ENCODE measurements around the gene FBXL5. TPM values are rescaled to one million over a fixed set of nuclear protein-coding genes. Genes with fewer than 3 reads are reported as not detected.

Gene FBXL5
- total and polyA plus RNA-seq, 2 donors (not counting 1 experiment from before 2014, with no cell fraction given), result 21.2 to 41.0 TPM

DNA sequence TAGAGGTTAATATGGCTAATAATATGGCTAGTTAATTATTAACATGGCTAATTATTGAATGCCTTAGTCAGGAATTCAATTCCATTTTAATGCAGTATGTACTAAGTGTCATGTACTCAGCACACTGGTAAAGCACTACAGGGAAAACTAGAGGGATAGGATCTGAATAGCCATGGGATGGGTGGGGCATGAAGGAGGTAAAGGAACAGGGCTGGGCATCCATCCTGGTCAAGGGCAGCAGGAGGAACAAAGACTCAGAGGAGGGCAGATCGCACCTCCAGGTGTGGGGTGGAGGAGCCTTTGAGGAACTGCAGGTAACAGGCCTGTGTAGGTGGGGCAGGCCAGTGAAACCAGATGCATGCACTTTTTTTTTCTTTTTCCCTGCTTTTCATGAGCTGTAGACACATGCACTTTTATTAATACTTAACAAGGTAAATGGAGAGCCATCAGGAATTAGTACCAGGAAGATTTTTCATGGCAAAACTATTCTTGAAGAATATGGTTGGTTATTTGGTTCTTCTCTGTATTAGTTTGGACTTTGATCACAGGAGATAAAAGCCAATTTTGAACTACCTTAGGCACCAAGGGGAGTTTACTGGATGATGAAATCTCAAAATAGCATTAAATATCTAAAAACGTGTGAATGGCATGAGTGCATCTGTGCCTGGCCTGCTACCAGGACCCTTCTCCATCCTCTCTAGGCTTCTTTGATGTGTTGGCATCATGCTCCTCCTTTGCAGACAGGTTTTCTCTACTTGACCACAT, 97.2 kb downstream of the FBXL5 start:
- Histone ChIP-seq H3K79me2 (ENCODE audit: control insufficient read depth, insufficient read depth, low read length) (no peaks in the 10 kb centered on the region), H3K9me3 (ENCODE audit: control extremely low read depth in 1 of 3, control insufficient read depth in 2 of 3, insufficient read depth in 1 of 3, low read length in 2 of 3) (no peaks in the 10 kb centered on the region), H3K27ac (ENCODE audit: low read length in 2 of 2) (no peak overlapping the region), H2AFZ (ENCODE audit: insufficient read depth, low read depth, low read length, poor library complexity, severe bottlenecking) (no peak overlapping the region), H3K4me2 (replicated peaks; ENCODE audit: low read depth, low read length, poor library complexity, severe bottlenecking) (no peak overlapping the region), H3K4me3 (ENCODE audit: control extremely low read depth in 1 of 5, extremely low read depth in 1 of 5, insufficient read depth in 1 of 5, low read depth in 2 of 5, low read length in 4 of 5) (no peak overlapping the region), H3K9ac (ENCODE audit: low read length) (no peak overlapping the region), H4K20me1 (ENCODE audit: control insufficient read depth, insufficient read depth, low read length, poor library complexity, severe bottlenecking) (no peaks in the 10 kb centered on the region), H3K4me1 (ENCODE audit: control insufficient read depth in 2 of 2, insufficient read depth in 2 of 2, low read length in 2 of 2) (peaks cover 8 to 14% of the 10 kb centered on the region in 2 donors), H3K27me3 (replicated peaks in 1 of 4; ENCODE audit: control extremely low read depth in 1 of 4, control insufficient read depth in 3 of 4, insufficient read depth in 4 of 4, low read length in 3 of 4) (no peaks in the 10 kb centered on the region), H3K36me3 (replicated peaks in 1 of 2; ENCODE audit: control extremely low read depth in 1 of 2, control insufficient read depth in 1 of 2, extremely low read depth in 1 of 2, insufficient read depth in 2 of 2, low read length in 1 of 2) (no peaks in the 10 kb centered on the region)
- no peak for DNase-seq
- no peak for TF ChIP-seq EZH2 (IDR thresholded peaks at IDR 0.05; ENCODE audit: borderline replicate concordance, insufficient read depth, low read depth, low read length, poor library complexity, severe bottlenecking)
- TF ChIP-seq, protein P1, sequence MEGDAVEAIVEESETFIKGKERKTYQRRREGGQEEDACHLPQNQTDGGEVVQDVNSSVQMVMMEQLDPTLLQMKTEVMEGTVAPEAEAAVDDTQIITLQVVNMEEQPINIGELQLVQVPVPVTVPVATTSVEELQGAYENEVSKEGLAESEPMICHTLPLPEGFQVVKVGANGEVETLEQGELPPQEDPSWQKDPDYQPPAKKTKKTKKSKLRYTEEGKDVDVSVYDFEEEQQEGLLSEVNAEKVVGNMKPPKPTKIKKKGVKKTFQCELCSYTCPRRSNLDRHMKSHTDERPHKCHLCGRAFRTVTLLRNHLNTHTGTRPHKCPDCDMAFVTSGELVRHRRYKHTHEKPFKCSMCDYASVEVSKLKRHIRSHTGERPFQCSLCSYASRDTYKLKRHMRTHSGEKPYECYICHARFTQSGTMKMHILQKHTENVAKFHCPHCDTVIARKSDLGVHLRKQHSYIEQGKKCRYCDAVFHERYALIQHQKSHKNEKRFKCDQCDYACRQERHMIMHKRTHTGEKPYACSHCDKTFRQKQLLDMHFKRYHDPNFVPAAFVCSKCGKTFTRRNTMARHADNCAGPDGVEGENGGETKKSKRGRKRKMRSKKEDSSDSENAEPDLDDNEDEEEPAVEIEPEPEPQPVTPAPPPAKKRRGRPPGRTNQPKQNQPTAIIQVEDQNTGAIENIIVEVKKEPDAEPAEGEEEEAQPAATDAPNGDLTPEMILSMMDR (IDR thresholded peaks at IDR 0.05), result no peak
- H3K4me3 Mint-ChIP-seq, result no peak overlapping the region
- ChIA-PET CTCF (no interaction called here), POLR2A (no interaction called here)
- peaks cover 16% of the 10 kb centered on the region for H3K4me1 Mint-ChIP-seq
- intact Hi-C loops (cut with micrococcal nuclease), result no loop called here
- no peak for ATAC-seq (ENCODE audit: low read depth)
- no peaks in the 10 kb centered on the region for H3K27me3 Mint-ChIP-seq
- WGBS (ENCODE audit: insufficient coverage), result 83% methylated on average over 1 of the region's 2 CpGs
- H3K27ac Mint-ChIP-seq, result no peak overlapping the region
- no peaks in the 10 kb centered on the region for H3K9me3 Mint-ChIP-seq (ENCODE audit: insufficient read depth)

DNA sequence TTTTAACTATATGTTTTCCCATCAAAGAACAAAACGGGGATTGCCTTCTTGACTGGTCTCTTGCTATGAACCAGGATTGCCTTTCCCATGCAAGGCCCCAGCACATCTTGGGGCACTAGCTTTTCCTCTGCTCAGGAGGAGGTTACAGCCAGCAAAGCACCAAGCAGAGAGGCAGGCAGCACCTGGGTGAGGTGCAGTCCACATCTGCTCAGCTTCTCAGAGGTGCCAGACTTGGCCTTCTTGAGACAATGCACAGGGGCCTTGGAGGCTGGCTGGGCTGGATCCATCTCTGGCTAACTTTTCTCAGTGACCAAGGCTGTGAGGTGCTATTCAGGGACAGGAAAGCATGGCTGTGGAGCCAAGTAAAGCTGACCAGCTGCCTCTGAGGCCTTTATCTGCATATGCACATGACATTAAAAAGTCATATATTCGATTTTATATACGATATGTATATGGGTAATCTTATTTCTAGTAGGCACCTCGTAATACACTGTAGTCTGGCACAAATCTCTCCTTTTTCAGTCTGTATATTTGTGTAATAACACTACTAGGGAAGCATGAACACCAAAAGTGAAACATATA, 98.6 kb downstream of the FBXL5 start:
- CTCF ChIA-PET, result no interaction called here
- TF ChIP-seq, protein P1 (IDR thresholded peaks at IDR 0.05), result no peak
- TF ChIP-seq EZH2 (IDR thresholded peaks at IDR 0.05; ENCODE audit: borderline replicate concordance, insufficient read depth, low read depth, low read length, poor library complexity, severe bottlenecking), result no peak
- no peaks in the 10 kb centered on the region for H3K9me3 ChIP-seq (ENCODE audit: control extremely low read depth in 1 of 3, control insufficient read depth in 2 of 3, insufficient read depth in 1 of 3, low read length in 2 of 3)
- no peak overlapping the region for H3K4me3 ChIP-seq (ENCODE audit: control extremely low read depth in 1 of 5, extremely low read depth in 1 of 5, insufficient read depth in 1 of 5, low read depth in 2 of 5, low read length in 4 of 5)
- H3K4me1 ChIP-seq (ENCODE audit: control insufficient read depth in 2 of 2, insufficient read depth in 2 of 2, low read length in 2 of 2), result peaks cover 7 to 9% of the 10 kb centered on the region in 2 donors
- H3K27ac ChIP-seq (ENCODE audit: low read length in 2 of 2), result no peak overlapping the region
- no peaks in the 10 kb centered on the region for H3K27me3 ChIP-seq (replicated peaks in 1 of 4; ENCODE audit: control extremely low read depth in 1 of 4, control insufficient read depth in 3 of 4, insufficient read depth in 4 of 4, low read length in 3 of 4)
- 100% methylated on average over 1 of the region's 4 CpGs for WGBS (ENCODE audit: insufficient coverage)
- no peak for DNase-seq
- intact Hi-C loops (cut with micrococcal nuclease), result no loop called here
- Mint-ChIP-seq H3K27ac (no peak overlapping the region), H3K27me3 (no peaks in the 10 kb centered on the region), H3K9me3 (ENCODE audit: insufficient read depth) (no peaks in the 10 kb centered on the region), H3K4me3 (no peak overlapping the region), H3K4me1 (peaks cover 10% of the 10 kb centered on the region)
- no peak for ATAC-seq (ENCODE audit: low read depth)
- H3K9ac ChIP-seq (ENCODE audit: low read length), result no peak overlapping the region
- H3K36me3 ChIP-seq (replicated peaks in 1 of 2; ENCODE audit: control extremely low read depth in 1 of 2, control insufficient read depth in 1 of 2, extremely low read depth in 1 of 2, insufficient read depth in 2 of 2, low read length in 1 of 2), result no peaks in the 10 kb centered on the region
- POLR2A ChIA-PET, result no interaction called here
- no peaks in the 10 kb centered on the region for H4K20me1 ChIP-seq (ENCODE audit: control insufficient read depth, insufficient read depth, low read length, poor library complexity, severe bottlenecking)
- H2AFZ ChIP-seq (ENCODE audit: insufficient read depth, low read depth, low read length, poor library complexity, severe bottlenecking), result no peak overlapping the region
- no peak overlapping the region for H3K4me2 ChIP-seq (replicated peaks; ENCODE audit: low read depth, low read length, poor library complexity, severe bottlenecking)
- no peaks in the 10 kb centered on the region for H3K79me2 ChIP-seq (ENCODE audit: control insufficient read depth, insufficient read depth, low read length)
